Choroid plexus epithelial cell (primary cell): ENCODE measurements around the gene CST9L.
A peak's percentile ranks its signal among the peaks of the same experiment; 100 is the strongest.

ENCODE experiments used
- DNase-seq: peaks from one replicate; pipeline ENCODE4 v3.0.0-alpha.2; 2010; ENCODE audit warnings: low read depth
- H3K4me3 ChIP-seq: 2 replicates; pipeline ENCODE4 v1.5.1; 2011; ENCODE audit warnings: low read depth, mild to moderate bottlenecking, control low read depth, low read length, moderate library complexity
- TF ChIP-seq, protein P1 (sequence below): conservative IDR thresholded peaks from 2 replicates; pipeline ENCODE4 v1.5.1; 2011; ENCODE audit warnings: low read depth, mild to moderate bottlenecking, control low read depth, inconsistent platforms, low read length, moderate library complexity

Gene CST9L

GRCh38 chr20:23515250-23515939 lies 52.9 kb downstream of the CST9L start:
- TF ChIP-seq, protein P1, sequence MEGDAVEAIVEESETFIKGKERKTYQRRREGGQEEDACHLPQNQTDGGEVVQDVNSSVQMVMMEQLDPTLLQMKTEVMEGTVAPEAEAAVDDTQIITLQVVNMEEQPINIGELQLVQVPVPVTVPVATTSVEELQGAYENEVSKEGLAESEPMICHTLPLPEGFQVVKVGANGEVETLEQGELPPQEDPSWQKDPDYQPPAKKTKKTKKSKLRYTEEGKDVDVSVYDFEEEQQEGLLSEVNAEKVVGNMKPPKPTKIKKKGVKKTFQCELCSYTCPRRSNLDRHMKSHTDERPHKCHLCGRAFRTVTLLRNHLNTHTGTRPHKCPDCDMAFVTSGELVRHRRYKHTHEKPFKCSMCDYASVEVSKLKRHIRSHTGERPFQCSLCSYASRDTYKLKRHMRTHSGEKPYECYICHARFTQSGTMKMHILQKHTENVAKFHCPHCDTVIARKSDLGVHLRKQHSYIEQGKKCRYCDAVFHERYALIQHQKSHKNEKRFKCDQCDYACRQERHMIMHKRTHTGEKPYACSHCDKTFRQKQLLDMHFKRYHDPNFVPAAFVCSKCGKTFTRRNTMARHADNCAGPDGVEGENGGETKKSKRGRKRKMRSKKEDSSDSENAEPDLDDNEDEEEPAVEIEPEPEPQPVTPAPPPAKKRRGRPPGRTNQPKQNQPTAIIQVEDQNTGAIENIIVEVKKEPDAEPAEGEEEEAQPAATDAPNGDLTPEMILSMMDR = no peak
- DNase-seq = peak; percentile 8
- no peak overlapping the region for H3K4me3 ChIP-seq

- TF ChIP-seq, protein P1 = no peak
- DNase-seq = no peak
- no peak overlapping the region for H3K4me3 ChIP-seq
These were observed 53.4 kb downstream of the CST9L start for GRCh38 chr20:23514848-23515247.
